Neural crest cell (in vitro differentiated cells): ENCODE data around the gene POU6F1. TPM values are rescaled to one million over a fixed set of nuclear protein-coding genes. Genes with fewer than 3 reads are reported as not detected.

Source experiments
- DNase-seq: peaks from one replicate; pipeline ENCODE4 v3.0.0; 2021; ENCODE audit warnings: low read depth, mixed read lengths, low spot score
- H3K27ac Mint-ChIP-seq: one replicate; pipeline ENCODE4 v1.8.0; 2021; ENCODE audit warnings: mild to moderate bottlenecking, mixed read lengths; ENCODE audit not compliant: unreplicated experiment
- H3K27me3 Mint-ChIP-seq: 2 replicates; pipeline ENCODE4 v1.8.0; 2021; ENCODE audit warnings: low read depth, mild to moderate bottlenecking, mixed read lengths
- H3K36me3 Mint-ChIP-seq: 2 replicates; pipeline ENCODE4 v1.8.0; 2021; ENCODE audit warnings: low read depth, mild to moderate bottlenecking, mixed read lengths
- H3K4me1 Mint-ChIP-seq: 2 replicates; pipeline ENCODE4 v1.8.0; 2021; ENCODE audit warnings: mixed read lengths
- H3K4me3 Mint-ChIP-seq: one replicate; pipeline ENCODE4 v1.8.0; 2021; ENCODE audit warnings: mild to moderate bottlenecking, mixed read lengths
- H3K9me3 Mint-ChIP-seq: 2 replicates; pipeline ENCODE4 v1.8.0; 2021; ENCODE audit warnings: mixed read lengths
- CTCF ChIP-seq: fragments of 200-600 bp; sonication (generic); conservative IDR thresholded peaks from 2 replicates; pipeline ENCODE4 v1.5.0; 2021; ENCODE audit warnings: antibody characterized with exemption, mild to moderate bottlenecking
- total RNA-seq: library from RNA; stranded (reverse); gene quantifications from 2 replicates; pipeline ENCODE4 v1.2.1, GENCODE V29; 2021

The POU6F1 gene
- total RNA-seq, 1 donor from 2014 or later: 7.7 TPM

GRCh38 chr12:51152953-51153352 lies 64.9 kb downstream of the POU6F1 start:
- Mint-ChIP-seq H3K4me1 (peaks cover 9% of the 10 kb centered on the region), H3K36me3 (no peaks in the 10 kb centered on the region), H3K4me3 (no peak overlapping the region), H3K9me3 (no peaks in the 10 kb centered on the region), H3K27ac (no peak overlapping the region), H3K27me3 (no peaks in the 10 kb centered on the region)
- no peak for DNase-seq
- no peak for TF ChIP-seq CTCF

DNA sequence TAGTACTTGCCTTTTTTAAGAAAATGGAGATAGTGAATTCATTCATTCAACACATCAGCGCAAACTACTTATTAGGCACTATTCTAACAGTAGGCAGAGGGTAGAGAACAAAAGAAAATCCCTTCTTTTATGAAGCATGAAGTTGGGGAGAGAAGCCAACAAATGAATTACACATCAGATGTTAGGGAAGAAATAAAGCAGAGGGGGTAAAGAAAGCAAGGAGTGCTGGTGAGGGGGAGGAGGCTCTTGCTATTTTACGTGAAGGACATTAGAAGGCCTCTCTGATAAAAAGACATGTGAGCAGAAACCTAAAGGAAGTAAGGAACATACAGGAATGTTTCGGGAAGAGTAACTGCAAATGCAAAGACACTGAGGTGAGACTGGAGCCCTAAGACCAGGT lies 67.1 kb downstream of the POU6F1 start:
- no peaks in the 10 kb centered on the region for H3K9me3 Mint-ChIP-seq
- no peak overlapping the region for H3K4me3 Mint-ChIP-seq
- no peaks in the 10 kb centered on the region for H3K36me3 Mint-ChIP-seq
- H3K4me1 Mint-ChIP-seq: peaks cover 9% of the 10 kb centered on the region
- no peak for DNase-seq
- no peak overlapping the region for H3K27ac Mint-ChIP-seq
- TF ChIP-seq CTCF: no peak
- H3K27me3 Mint-ChIP-seq: no peaks in the 10 kb centered on the region

DNA sequence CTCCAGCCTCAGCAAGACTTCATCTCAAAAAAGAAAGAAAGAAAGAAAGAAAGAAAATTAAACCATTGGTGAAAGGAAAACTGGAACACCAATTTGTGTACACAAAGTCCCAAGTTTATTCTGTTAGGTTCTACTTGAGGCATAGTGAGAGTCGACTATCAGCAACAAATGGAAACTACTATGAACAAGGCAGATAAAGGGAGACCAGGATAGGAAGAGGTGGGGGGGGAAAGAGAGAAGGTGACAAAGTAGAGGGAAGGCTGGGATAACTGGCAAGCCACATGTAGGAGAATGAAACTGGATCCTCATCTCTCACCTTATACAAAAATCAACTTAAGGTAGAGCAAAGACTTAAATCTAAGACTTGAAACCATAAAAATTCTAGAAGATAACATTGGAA lies 70.6 kb downstream of the POU6F1 start:
- TF ChIP-seq CTCF: no peak
- Mint-ChIP-seq H3K36me3 (no peaks in the 10 kb centered on the region), H3K27ac (no peak overlapping the region)

GRCh38 chr12:51139292-51139844 lies 78.5 kb downstream of the POU6F1 start:
- DNase-seq: no peak
- TF ChIP-seq CTCF: no peak
- Mint-ChIP-seq H3K9me3 (no peaks in the 10 kb centered on the region), H3K36me3 (no peaks in the 10 kb centered on the region), H3K4me1 (no peaks in the 10 kb centered on the region), H3K27me3 (no peaks in the 10 kb centered on the region), H3K27ac (no peak overlapping the region), H3K4me3 (no peak overlapping the region)

More for the DNA sequence above, 70.6 kb downstream of the POU6F1 start:
- no peak for DNase-seq
- Mint-ChIP-seq H3K27me3 (no peaks in the 10 kb centered on the region), H3K9me3 (no peaks in the 10 kb centered on the region), H3K4me1 (peaks cover 9% of the 10 kb centered on the region), H3K4me3 (no peak overlapping the region)

Other genes starting within 250 kb of the POU6F1 start
- 50.4 and 51.4 TPM in 2 replicates for gene SLC11A2, start 191.7 kb downstream of the POU6F1 start, total RNA-seq
- 43.2 and 44.5 TPM in 2 replicates for gene LETMD1, start 169.7 kb downstream of the POU6F1 start, total RNA-seq
- 54.4 and 55.2 TPM in 2 replicates for gene CSRNP2, start 134.5 kb downstream of the POU6F1 start, total RNA-seq
- gene TFCP2, start 44.9 kb downstream of the POU6F1 start, total RNA-seq: 28.5 and 28.8 TPM in 2 replicates
- gene DAZAP2, start 20.8 kb upstream of the POU6F1 start, total RNA-seq: 70.0 and 80.4 TPM in 2 replicates
- 0.82 and 1.6 TPM in 2 replicates for gene SMAGP, start 52.4 kb upstream of the POU6F1 start, total RNA-seq
- gene BIN2, start 106.1 kb upstream of the POU6F1 start, total RNA-seq: not detected in 2 replicates
- not detected in 2 replicates for gene CELA1, start 128.6 kb upstream of the POU6F1 start, total RNA-seq
- gene GALNT6, start 173.3 kb upstream of the POU6F1 start, total RNA-seq: 0.09 and 0.16 TPM in 2 replicates
- gene SLC4A8, start 206.8 kb upstream of the POU6F1 start, total RNA-seq: 30.9 and 33.8 TPM in 2 replicates